Keratinocyte (primary cell): ENCODE results near the gene WBP2NL. TPM values are rescaled to one million over a fixed set of nuclear protein-coding genes. Genes with fewer than 3 reads are reported as not detected.

ENCODE experiments used
- DNase-seq: peaks from one replicate; pipeline ENCODE4 v3.0.0-alpha.2; 2011; ENCODE audit warnings: low read depth, missing footprints, low spot score
- FAIRE-seq: peaks from 2 replicates; lab custom pipeline; 2011; peaks lifted over from hg19 to GRCh38; lab: Jason Lieb, UNC
- H2AFZ ChIP-seq: 2 replicates; pipeline ENCODE4 v1.6.0; 2012; ENCODE audit warnings: low read length, control low read depth, inconsistent platforms; ENCODE audit not compliant: control insufficient read depth
- H3K27ac ChIP-seq: 2 replicates; pipeline ENCODE4 v1.5.1; 2011; ENCODE audit warnings: low read length; ENCODE audit not compliant: control insufficient read depth, insufficient read depth
- H3K27me3 ChIP-seq: 3 replicates; pipeline ENCODE4 v1.6.0; 2011; ENCODE audit warnings: low read length; ENCODE audit not compliant: control insufficient read depth, insufficient read depth; ENCODE audit errors: extremely low read depth
- H3K36me3 ChIP-seq, 2 experiments: 2 replicates in 1 of 2; 3 replicates in 1 of 2; pipeline ENCODE4 v1.5.1; 2011; ENCODE audit warnings: low read length in 2 of 2, mild to moderate bottlenecking in 1 of 2; ENCODE audit not compliant: control insufficient read depth in 2 of 2, insufficient read depth in 2 of 2; ENCODE audit errors: extremely low read depth in 1 of 2
- H3K4me1 ChIP-seq: 3 replicates; pipeline ENCODE4 v1.5.1; 2011; ENCODE audit warnings: low read length; ENCODE audit not compliant: control insufficient read depth, insufficient read depth; ENCODE audit errors: extremely low read depth
- H3K4me2 ChIP-seq: 3 replicates; pipeline ENCODE4 v1.6.0; 2011; ENCODE audit warnings: low read depth, low read length; ENCODE audit not compliant: control insufficient read depth, insufficient read depth; ENCODE audit errors: extremely low read depth
- H3K4me3 ChIP-seq, 3 experiments: fragments of 200-600 bp in 1 of 3; sonication (generic) in 1 of 3; 2 replicates in 2 of 3; 3 replicates in 1 of 3; pipeline ENCODE4 v1.5.1; 2011 to 2016; ENCODE audit warnings: low read length in 3 of 3, mild to moderate bottlenecking in 3 of 3, control low read depth in 2 of 3, inconsistent platforms in 1 of 3, low read depth in 1 of 3, mixed read lengths in 1 of 3, mixed run types in 1 of 3, moderate library complexity in 1 of 3; ENCODE audit not compliant: control insufficient read depth in 2 of 3, insufficient read depth in 2 of 3; ENCODE audit errors: extremely low read depth in 1 of 3
- H3K79me2 ChIP-seq: 2 replicates; pipeline ENCODE4 v1.6.0; 2012; ENCODE audit warnings: low read length; ENCODE audit not compliant: control insufficient read depth, insufficient read depth
- H3K9ac ChIP-seq: 3 replicates; pipeline ENCODE4 v1.6.0; 2011; ENCODE audit warnings: low read length; ENCODE audit not compliant: control insufficient read depth, insufficient read depth; ENCODE audit errors: extremely low read depth
- H3K9me1 ChIP-seq: 3 replicates; pipeline ENCODE4 v1.6.0; 2011; ENCODE audit warnings: low read length; ENCODE audit not compliant: control insufficient read depth, insufficient read depth; ENCODE audit errors: extremely low read depth
- H3K9me3 ChIP-seq: 2 replicates; pipeline ENCODE4 v1.5.1; 2012; ENCODE audit warnings: low read depth, low read length; ENCODE audit not compliant: control insufficient read depth
- H4K20me1 ChIP-seq: 3 replicates; pipeline ENCODE4 v1.6.0; 2011; ENCODE audit warnings: low read length; ENCODE audit not compliant: control insufficient read depth, insufficient read depth; ENCODE audit errors: extremely low read depth
- CTCF ChIP-seq, 3 experiments: IDR thresholded peaks in 1 of 3; conservative IDR thresholded peaks in 1 of 3; optimal IDR thresholded peaks in 1 of 3; 2 replicates in 2 of 3; 3 replicates in 1 of 3; pipeline versions ENCODE3 to v1.5.1; 2011; ENCODE audit warnings: low read length in 3 of 3, mild to moderate bottlenecking in 3 of 3, moderate library complexity in 2 of 3, control low read depth in 1 of 3, inconsistent platforms in 1 of 3; ENCODE audit not compliant: insufficient read depth in 2 of 3; ENCODE audit errors: extremely low read depth in 1 of 3
- EZH2 ChIP-seq: IDR thresholded peaks from one replicate; pipeline ENCODE4 v1.6.1; 2012; ENCODE audit warnings: inconsistent platforms, mild to moderate bottlenecking, low read length, moderate library complexity
- dilution Hi-C: fragments of 300-500 bp; cut with MboI; formaldehyde crosslinking; loops from one replicate; pipeline ENCODE4 v1.7.0; 2020; ENCODE audit warnings: low sequenced_read_pairs; ENCODE audit not compliant: extremely low pct_ligation_motif_present
- polyA plus RNA-seq, 5 experiments: library from polyadenylated mRNA; depleted of rRNA in 3 of 5; stranded (reverse) in 3 of 5; stranded (forward) in 1 of 5; unstranded in 1 of 5; fragments of >200 nt; gene quantifications; 1 replicate in 1 of 5; 2 replicates in 3 of 5; 3 replicates in 1 of 5; pipeline versions ENCODE4 v1.2.1 to v1.2.3, GENCODE V29; 2011 to 2012; ENCODE audit warnings: missing spikeins in 2 of 5, low read depth in 1 of 5, low replicate concordance in 1 of 5

The WBP2NL gene
- polyA plus RNA-seq, 1 donor (not counting 4 experiments of a cell fraction or from before 2014, with no cell fraction given), result 0.07 TPM

- TF ChIP-seq CTCF (optimal IDR thresholded peaks at IDR 0.05 in 1 of 3, IDR thresholded peaks at IDR 0.05 in 1 of 3, conservative IDR thresholded peaks at IDR 0.05 in 1 of 3; ENCODE audit: extremely low read depth in 1 of 3, insufficient read depth in 2 of 3, low read length in 3 of 3) (no peak), EZH2 (no peak)
- dilution Hi-C loops, result no loop called here
- H3K4me1 ChIP-seq, result no peaks in the 10 kb centered on the region
- no peaks in the 10 kb centered on the region for H3K9me3 ChIP-seq
- H3K4me3 ChIP-seq, result no peak overlapping the region
- FAIRE-seq (no peak), DNase-seq (no peak)
- no peak overlapping the region for H2AFZ ChIP-seq
- no peak overlapping the region for H3K9ac ChIP-seq
- H3K27ac ChIP-seq, result no peak overlapping the region
- H3K79me2 ChIP-seq, result no peaks in the 10 kb centered on the region
- H3K4me2 ChIP-seq, result no peak overlapping the region
- H4K20me1 ChIP-seq, result peaks cover 2% of the 10 kb centered on the region
- H3K36me3 ChIP-seq, result no peaks in the 10 kb centered on the region
- H3K9me1 ChIP-seq, result no peaks in the 10 kb centered on the region
- H3K27me3 ChIP-seq, result peaks cover 51% of the 10 kb centered on the region
These were observed 23.8 kb upstream of the WBP2NL start for GRCh38 chr22:41974691-41975290.

GRCh38 chr22:41975299-41976069 lies 23.1 kb upstream of the WBP2NL start:
- Histone ChIP-seq H3K9me1 (no peaks in the 10 kb centered on the region), H2AFZ (no peak overlapping the region), H3K4me2 (no peak overlapping the region), H3K36me3 (no peaks in the 10 kb centered on the region), H3K4me3 (no peak overlapping the region), H3K27me3 (peaks cover 51% of the 10 kb centered on the region), H3K79me2 (no peaks in the 10 kb centered on the region), H3K9ac (no peak overlapping the region), H3K9me3 (no peaks in the 10 kb centered on the region), H3K27ac (no peak overlapping the region), H4K20me1 (peaks cover 2% of the 10 kb centered on the region), H3K4me1 (no peaks in the 10 kb centered on the region)
- DNase-seq (no peak), FAIRE-seq (no peak)
- dilution Hi-C loops, result no loop called here
- TF ChIP-seq EZH2 (no peak), CTCF (optimal IDR thresholded peaks at IDR 0.05 in 1 of 3, IDR thresholded peaks at IDR 0.05 in 1 of 3, conservative IDR thresholded peaks at IDR 0.05 in 1 of 3; ENCODE audit: extremely low read depth in 1 of 3, insufficient read depth in 2 of 3, low read length in 3 of 3) (no peak)
